Amygdala (tissue), 56 donors: Measurements from ENCODE around the gene CCDC57.
A peak's percentile ranks its signal among the peaks of the same experiment; 100 is the strongest.

Experiments
- DNase-seq, 56 donors: peaks; one replicate each; lab custom pipeline; 2025; lab: John Stamatoyannopoulos, UW

Gene CCDC57

GRCh38 chr17:82180776-82181528 is 31.7 kb downstream of the CCDC57 start:
- peak in 3 of 56 donors; percentile 14 to 31 (median 17) for DNase-seq

- no peak for DNase-seq
Measured at GRCh38 chr17:82179946-82180475, 32.6 kb downstream of the CCDC57 start.

- no peak for DNase-seq
Measured at GRCh38 chr17:82179412-82179811, 33.2 kb downstream of the CCDC57 start.

- no peak for DNase-seq
Measured at GRCh38 chr17:82178499-82179261, 34.0 kb downstream of the CCDC57 start.

- DNase-seq = no peak
Measured at GRCh38 chr17:82177761-82178498, 34.7 kb downstream of the CCDC57 start.

DNA sequence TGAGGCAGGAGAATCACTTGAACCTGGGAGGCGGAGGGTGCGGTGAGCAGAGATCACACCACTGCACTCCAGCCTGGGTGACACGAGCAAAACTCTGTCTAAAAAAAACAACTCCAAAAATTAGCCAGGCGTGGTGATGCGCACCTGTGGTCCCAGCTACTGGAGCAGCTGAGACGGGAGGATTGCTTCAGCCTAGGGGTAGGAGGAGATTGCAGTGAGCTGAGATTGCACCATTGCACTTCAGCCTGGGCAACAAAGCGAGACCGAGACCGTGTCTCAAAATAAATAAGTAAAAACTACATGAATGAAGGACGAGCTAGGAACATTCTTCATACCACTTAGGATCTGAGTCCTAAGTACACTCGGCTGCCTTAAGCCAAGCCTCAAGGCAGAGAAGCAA is 35.4 kb downstream of the CCDC57 start:
- no peak for DNase-seq

GRCh38 chr17:82175951-82176350 is 36.7 kb downstream of the CCDC57 start:
- DNase-seq = peak in 18 of 56 donors; percentile 12 to 66 (median 32)

GRCh38 chr17:82175201-82175600 is 37.4 kb downstream of the CCDC57 start:
- no peak for DNase-seq

- peak in 2 of 56 donors; percentile 1 to 32 for DNase-seq
Measured at GRCh38 chr17:82174042-82174857, 38.4 kb downstream of the CCDC57 start.

DNA sequence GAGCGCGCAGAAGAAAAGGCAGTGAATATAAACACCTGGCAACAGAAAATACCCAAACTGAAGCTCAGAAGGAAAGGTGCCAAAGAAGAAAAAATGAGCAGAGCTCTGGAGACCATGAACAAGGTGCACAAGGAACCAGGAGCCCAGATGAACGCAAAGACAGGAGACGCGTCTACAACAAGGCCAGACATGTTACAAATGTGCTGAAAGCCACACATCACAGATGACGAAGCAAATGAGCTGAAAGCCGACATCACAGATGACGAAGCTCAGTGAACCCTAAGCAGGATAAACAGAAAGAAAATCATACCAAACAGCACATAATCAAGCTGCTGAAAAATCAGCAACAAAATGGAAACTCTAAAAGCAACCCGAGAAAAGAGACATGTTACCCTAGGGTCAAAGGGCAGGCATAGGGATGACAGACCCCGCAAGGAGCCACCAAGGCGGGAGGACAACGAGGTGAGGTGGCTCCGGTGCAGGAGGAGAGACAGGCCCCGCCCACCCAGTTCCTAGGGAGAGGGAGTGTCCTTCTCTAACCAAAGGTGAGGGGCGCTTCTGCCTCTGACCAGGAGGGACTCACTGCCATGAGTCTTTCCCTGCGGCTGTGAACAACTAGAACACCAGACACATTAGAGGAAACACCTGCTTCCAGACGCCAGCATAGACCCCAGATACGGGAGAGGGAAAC is 39.1 kb downstream of the CCDC57 start:
- no peak for DNase-seq

- no peak for DNase-seq
Measured at GRCh38 chr17:82172486-82173160, 40.0 kb downstream of the CCDC57 start.

DNA sequence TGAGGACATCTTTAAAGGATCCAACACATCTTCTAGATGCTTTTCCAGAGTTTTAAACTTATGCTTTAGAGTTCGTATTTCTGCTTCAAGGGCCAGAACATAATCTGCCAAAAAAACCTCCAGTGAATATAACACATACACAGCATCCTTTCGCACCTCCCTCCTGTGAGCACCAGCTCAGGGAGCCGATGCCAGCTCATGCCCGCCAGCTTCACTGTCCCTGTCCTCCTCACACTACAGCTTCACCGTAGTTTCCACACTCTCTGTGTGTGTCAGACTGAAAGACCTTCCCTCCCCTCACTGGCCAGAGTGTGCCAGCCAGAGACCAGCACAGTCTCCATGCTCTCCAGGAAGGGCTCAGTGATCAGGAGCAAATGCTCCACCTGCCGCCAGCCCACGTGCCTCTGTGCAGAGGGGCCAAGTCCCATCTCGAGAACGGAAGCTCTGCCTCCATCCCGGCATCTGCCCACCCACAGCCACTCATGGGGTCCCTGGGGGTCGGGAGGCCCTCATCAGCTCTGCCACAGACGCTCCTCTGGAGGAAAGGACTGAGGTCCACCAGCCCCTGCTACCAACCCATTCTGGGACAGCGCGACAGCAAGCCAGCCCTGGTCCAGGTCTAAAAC is 40.8 kb downstream of the CCDC57 start:
- DNase-seq = peak in 1 of 56 donors; percentile 18

DNA sequence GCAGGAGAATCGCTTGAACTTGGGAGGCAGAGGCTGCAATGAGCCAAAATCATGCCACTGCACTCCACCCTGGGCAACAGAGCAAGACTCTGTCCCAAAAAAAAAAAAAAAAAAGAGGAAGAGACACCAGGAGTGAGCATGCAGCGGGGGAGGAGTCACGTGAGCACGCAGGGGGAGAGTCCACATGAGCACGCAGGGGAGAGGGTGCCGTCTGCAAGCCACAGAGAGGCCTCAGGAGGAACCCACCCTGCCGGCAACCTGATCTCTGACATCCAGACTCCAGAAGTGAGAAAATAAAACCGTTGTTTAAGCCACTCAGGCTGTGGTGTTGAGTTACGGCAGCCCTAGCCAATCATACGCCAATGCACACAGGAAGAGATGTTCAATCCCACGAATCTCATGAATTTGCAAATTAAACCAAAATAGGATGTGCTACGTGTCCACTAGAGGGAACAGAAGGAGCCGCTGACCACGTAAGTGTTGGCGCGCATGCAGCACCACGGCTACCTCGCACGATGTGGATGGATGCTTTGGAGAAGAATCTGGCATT is 42.2 kb downstream of the CCDC57 start:
- peak in 1 of 56 donors; percentile 12 for DNase-seq

DNA sequence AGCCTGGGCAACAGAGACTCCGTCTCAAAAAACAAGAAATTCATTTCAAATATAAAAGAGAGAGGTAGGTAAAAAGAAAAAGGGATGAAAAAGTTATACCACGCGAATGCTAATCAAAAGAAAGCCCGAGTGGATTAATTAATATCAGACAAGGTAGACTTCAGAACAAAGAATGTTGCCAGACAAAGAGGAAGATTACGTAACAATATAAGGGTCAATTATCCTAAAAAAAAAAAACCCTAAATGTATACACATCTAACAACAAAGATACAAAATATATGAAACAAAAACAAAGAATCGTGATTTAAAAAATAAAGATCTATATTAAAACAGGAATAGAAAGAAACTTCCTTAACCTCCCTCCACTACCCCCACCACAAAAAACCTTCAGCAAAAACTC is 44.1 kb downstream of the CCDC57 start:
- DNase-seq = no peak

DNA sequence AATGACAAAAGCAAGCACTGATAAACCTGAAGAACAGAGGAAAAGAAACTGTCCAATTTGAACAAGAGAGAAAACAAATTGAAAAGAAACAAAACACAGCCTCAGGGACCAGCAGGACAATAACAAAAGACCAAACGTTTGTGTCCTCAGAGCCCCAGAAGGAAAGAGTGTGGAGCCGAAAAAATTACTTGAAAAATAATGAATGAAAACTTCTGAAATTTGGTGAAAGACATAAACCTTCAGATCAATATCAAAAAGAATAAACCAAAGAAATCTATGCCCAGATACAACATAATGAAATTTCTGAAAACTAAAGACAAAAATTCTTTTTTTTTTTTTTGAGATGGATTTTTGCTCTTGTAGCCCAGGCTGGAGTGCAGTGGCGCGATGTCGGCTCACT is 45.6 kb downstream of the CCDC57 start:
- no peak for DNase-seq

- DNase-seq = no peak
Measured at GRCh38 chr17:82164853-82165252, 47.8 kb downstream of the CCDC57 start.

DNA sequence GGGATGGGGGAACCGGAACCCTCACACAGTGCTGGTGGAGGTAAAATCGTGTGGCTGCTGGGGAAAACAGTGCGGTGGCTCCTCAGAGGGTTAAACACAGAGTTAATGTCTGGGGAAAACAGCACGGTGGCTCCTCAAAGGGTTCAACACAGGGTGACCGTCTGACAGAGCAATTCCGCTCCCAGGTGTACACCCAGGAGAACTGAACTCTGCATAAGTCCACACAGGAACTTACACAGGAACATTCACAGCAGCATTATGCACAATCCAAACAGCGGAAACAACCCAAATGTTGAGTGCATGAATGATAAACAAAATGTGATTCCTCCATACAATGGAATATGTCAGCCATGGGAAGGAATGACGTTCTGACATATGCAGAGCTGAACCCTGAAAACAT is 51.4 kb downstream of the CCDC57 start:
- no peak for DNase-seq

- DNase-seq = no peak
Measured at GRCh38 chr17:82160075-82160474, 52.6 kb downstream of the CCDC57 start.
